HepG2 (cell line): ENCODE data around the gene FAAP20. TPM values are rescaled to one million over a fixed set of nuclear protein-coding genes. Genes with fewer than 3 reads are reported as not detected.
A peak's percentile ranks its signal among the peaks of the same experiment; 100 is the strongest.

Source experiments
- ATAC-seq: fragments of 200-7000 bp; cut with Tn5 transposase; 3 replicates; pipeline ENCODE4 v1.9.1; 2020; ENCODE audit warnings: mild to moderate bottlenecking, moderate library complexity
- BruUV-seq: library from RNA; stranded (reverse); fragments of 400-500 nt; replicated peaks from 2 replicates; lab custom pipeline; 2021; lab: Mats Ljungman, UMichigan
- CTCF ChIA-PET: fragments of 300-600 bp; formaldehyde crosslinking; extraction: SDS; loops from one replicate; lab custom pipeline; 2021; ENCODE audit warnings: low total read pairs, inconsistent platforms, low intra/inter-chr PET ratio; lab: Yijun Ruan, JAX
- POLR2A ChIA-PET: fragments of 350-600 bp; sonication (Branson Sonifier 250); formaldehyde crosslinking; loops from one replicate; lab custom pipeline; 2020; ENCODE audit warnings: antibody characterized with exemption, inconsistent platforms; lab: Yijun Ruan, JAX
- DNase-seq: peaks from one replicate; pipeline ENCODE4 v3.0.0-alpha.2; 2015; ENCODE audit warnings: low spot score
- FAIRE-seq: peaks from 3 replicates; lab custom pipeline; 2011; peaks lifted over from hg19 to GRCh38; lab: Jason Lieb, UNC
- H2AFZ ChIP-seq: one replicate; pipeline ENCODE4 v1.6.1; 2011; ENCODE audit warnings: low read length, inconsistent platforms
- H3K27ac ChIP-seq: fragments of 300-600 bp; 3 replicates; pipeline ENCODE4 v1.8.0; 2011; ENCODE audit warnings: mixed run types, mild to moderate bottlenecking, mixed read lengths, low read length, inconsistent platforms; ENCODE audit not compliant: insufficient read depth; ENCODE audit errors: extremely low read length
- H3K27me3 ChIP-seq, 2 experiments: fragments of 200-600 bp in 1 of 2; 2 replicates in 1 of 2; 3 replicates in 1 of 2; pipeline versions ENCODE4 v1.6.0 to v1.8.0; 2011; ENCODE audit warnings: low read length in 2 of 2, mild to moderate bottlenecking in 2 of 2, moderate library complexity in 2 of 2, inconsistent platforms in 1 of 2; ENCODE audit not compliant: insufficient read depth in 2 of 2, control insufficient read depth in 1 of 2
- H3K36me3 ChIP-seq, 2 experiments: fragments of 200-600 bp in 1 of 2; replicated peaks in 1 of 2; 2 replicates in 1 of 2; 3 replicates in 1 of 2; pipeline versions ENCODE4 v1.5.1 to v1.8.0; 2011; ENCODE audit warnings: low read length in 2 of 2, inconsistent platforms in 1 of 2; ENCODE audit not compliant: insufficient read depth in 2 of 2, control insufficient read depth in 1 of 2
- H3K4me1 ChIP-seq: 2 replicates; pipeline ENCODE4 v1.5.1; 2012; ENCODE audit warnings: low read length, inconsistent platforms; ENCODE audit not compliant: insufficient read depth
- H3K4me2 ChIP-seq: 2 replicates; pipeline ENCODE4 v1.6.0; 2011; ENCODE audit warnings: low read depth, low read length, inconsistent platforms
- H3K4me3 ChIP-seq, 3 experiments: fragments of 200-600 bp in 1 of 3; sonication (generic), shearing (Covaris generic) in 1 of 3; replicated peaks in 1 of 3; 2 replicates each; pipeline ENCODE4 v1.5.1; 2011 to 2016; ENCODE audit warnings: low read length in 3 of 3, inconsistent platforms in 2 of 3, low read depth in 2 of 3, mild to moderate bottlenecking in 2 of 3, control low read depth in 1 of 3, mixed read lengths in 1 of 3; ENCODE audit not compliant: insufficient read depth in 1 of 3
- H3K79me2 ChIP-seq: one replicate; pipeline ENCODE4 v1.6.1; 2011; ENCODE audit warnings: low read length, inconsistent platforms; ENCODE audit not compliant: insufficient read depth
- H3K9ac ChIP-seq: 2 replicates; pipeline ENCODE4 v1.6.0; 2011; ENCODE audit warnings: mild to moderate bottlenecking, low read depth, low read length, inconsistent platforms; ENCODE audit not compliant: insufficient read depth
- H3K9me3 ChIP-seq: 2 replicates; pipeline ENCODE4 v1.5.1; 2012; ENCODE audit warnings: mild to moderate bottlenecking, low read length
- H4K20me1 ChIP-seq: 2 replicates; pipeline ENCODE4 v1.6.0; 2011; ENCODE audit warnings: inconsistent platforms, mild to moderate bottlenecking, low read length, moderate library complexity; ENCODE audit not compliant: insufficient read depth
- AGO2 ChIP-seq: fragments of 200-400 bp; formaldehyde crosslinking; optimal IDR thresholded peaks from 2 replicates; pipeline ENCODE3; 2017; ENCODE audit warnings: mild to moderate bottlenecking, low read depth, low read length, moderate library complexity
- AKAP8 ChIP-seq: sonication (generic); formaldehyde crosslinking; IDR thresholded peaks from 2 replicates; pipeline ENCODE4 v1.5.1; 2020; ENCODE audit warnings: mild to moderate bottlenecking, missing genetic modification reagents
- KDM2A ChIP-seq: sonication (generic); formaldehyde crosslinking; IDR thresholded peaks from 2 replicates; pipeline ENCODE4 v1.4.0; 2020; ENCODE audit warnings: low read depth, missing genetic modification reagents, borderline replicate concordance
- NFATC3 ChIP-seq: sonication (generic); formaldehyde crosslinking; IDR thresholded peaks from 2 replicates; pipeline ENCODE4 v1.5.1; 2020; ENCODE audit warnings: mild to moderate bottlenecking, missing genetic modification reagents
- TFAP4 ChIP-seq: sonication (generic); IDR thresholded peaks from 2 replicates; pipeline ENCODE4 v1.6.1; 2016; ENCODE audit warnings: low read depth, borderline replicate concordance
- ZBED4 ChIP-seq: sonication (generic); formaldehyde crosslinking; IDR thresholded peaks from 2 replicates; pipeline ENCODE4 v1.4.0; 2020; ENCODE audit warnings: missing genetic modification reagents, borderline replicate concordance
- ZNF441 ChIP-seq: sonication (generic); formaldehyde crosslinking; IDR thresholded peaks from 2 replicates; pipeline ENCODE4 v1.7.0; 2021; ENCODE audit warnings: missing genetic modification reagents, borderline replicate concordance
- WGBS: methylation state at CpG from one replicate; pipeline ENCODE4 v1.1.6; 2017; ENCODE audit warnings: low lambda C conversion rate; 5-methylcytosine and 5-hydroxymethylcytosine counted together
- in situ Hi-C: cut with HindIII; loops from 2 replicates; pipeline ENCODE4 v1.10.0; 2017; ENCODE audit warnings: low pct_unique_long_range_greater_than_20kb; ENCODE audit not compliant: extremely low pct_ligation_motif_present
- intact Hi-C: fragments of 100-400 bp; cut with micrococcal nuclease; formaldehyde crosslinking; loops from one replicate; pipeline ENCODE4 v1.10.0; 2022; ENCODE audit not compliant: unreplicated experiment
- polyA plus RNA-seq, 8 experiments: library from polyadenylated mRNA; depleted of rRNA in 3 of 8; stranded (reverse) in 7 of 8; unstranded in 1 of 8; fragments of >200 nt; fragmentation: Illumina TruSeq in 4 of 8; extraction: Trizol in 4 of 8; gene quantifications; 2 replicates each; pipeline versions ENCODE4 v1.2.1 to v1.2.3, GENCODE V29; 2011 to 2016; ENCODE audit warnings: low read depth in 4 of 8, missing spikeins in 1 of 8, mixed read lengths in 1 of 8; ENCODE audit not compliant: insufficient read depth in 1 of 8
- total RNA-seq, 5 experiments: library from RNA; depleted of rRNA; stranded (reverse); fragments of >200 nt; fragmentation: Illumina TruSeq; extraction: Trizol; gene quantifications; 2 replicates each; pipeline ENCODE4 v1.2.3, GENCODE V29; 2016; ENCODE audit warnings: low read depth in 1 of 5

Gene FAAP20
- total and polyA plus RNA-seq, 2 of the 13 experiments (the other 11 are each of a cell fraction or from before 2014, with no cell fraction given) = 9.6 to 10.8 TPM

GRCh38 chr1:2187619-2188018 is 7.0 kb downstream of the FAAP20 start:
- ATAC-seq (no peak), DNase-seq (no peak), FAIRE-seq (no peak)
- Histone ChIP-seq H3K79me2 (peaks cover 15% of the 10 kb centered on the region), H3K4me1 (peaks cover 33% of the 10 kb centered on the region), H3K36me3 (peaks cover 5 to 15% of the 10 kb centered on the region in 2 experiments), H3K9me3 (no peaks in the 10 kb centered on the region), H3K9ac (no peak overlapping the region), H4K20me1 (no peaks in the 10 kb centered on the region), H3K27ac (no peak overlapping the region), H3K27me3 (no peaks in the 10 kb centered on the region), H3K4me2 (no peak overlapping the region), H2AFZ (no peak overlapping the region), H3K4me3 (no peak overlapping the region)
- intact Hi-C loops = no loop called here
- BruUV-seq = no TSS peak
- CTCF ChIA-PET = no interaction called here
- POLR2A ChIA-PET = no interaction called here
- in situ Hi-C loops = loop anchor here (25.0 kb wide), 1 partner anchor 325 kb away; no protein-coding TSS in a partner anchor
- 86% methylated on average over 4 of the region's 13 CpGs for WGBS
- TF ChIP-seq AKAP8 = peak; percentile 25; the same call in 1 of the 2 replicates
- TF ChIP-seq ZBED4 (CRISPR knock-in tag) = no peak
- no peak for TF ChIP-seq NFATC3 (CRISPR knock-in tag)
- no peak for TF ChIP-seq TFAP4
- TF ChIP-seq ZNF441 (CRISPR knock-in tag) = no peak
- TF ChIP-seq AGO2 = peak; percentile 26
- peak; percentile 18; the same call in 1 of the 2 replicates for TF ChIP-seq KDM2A
